GM19193 (cell line): Measurements from ENCODE around the gene TMEM143.

ENCODE experiments used
- POLR2A ChIP-seq: IDR thresholded peaks from 4 replicates; pipeline ENCODE4 v1.6.1; 2011; ENCODE audit not compliant: insufficient read depth, insufficient read length; ENCODE audit errors: extremely low read depth

TMEM143 gene

DNA sequence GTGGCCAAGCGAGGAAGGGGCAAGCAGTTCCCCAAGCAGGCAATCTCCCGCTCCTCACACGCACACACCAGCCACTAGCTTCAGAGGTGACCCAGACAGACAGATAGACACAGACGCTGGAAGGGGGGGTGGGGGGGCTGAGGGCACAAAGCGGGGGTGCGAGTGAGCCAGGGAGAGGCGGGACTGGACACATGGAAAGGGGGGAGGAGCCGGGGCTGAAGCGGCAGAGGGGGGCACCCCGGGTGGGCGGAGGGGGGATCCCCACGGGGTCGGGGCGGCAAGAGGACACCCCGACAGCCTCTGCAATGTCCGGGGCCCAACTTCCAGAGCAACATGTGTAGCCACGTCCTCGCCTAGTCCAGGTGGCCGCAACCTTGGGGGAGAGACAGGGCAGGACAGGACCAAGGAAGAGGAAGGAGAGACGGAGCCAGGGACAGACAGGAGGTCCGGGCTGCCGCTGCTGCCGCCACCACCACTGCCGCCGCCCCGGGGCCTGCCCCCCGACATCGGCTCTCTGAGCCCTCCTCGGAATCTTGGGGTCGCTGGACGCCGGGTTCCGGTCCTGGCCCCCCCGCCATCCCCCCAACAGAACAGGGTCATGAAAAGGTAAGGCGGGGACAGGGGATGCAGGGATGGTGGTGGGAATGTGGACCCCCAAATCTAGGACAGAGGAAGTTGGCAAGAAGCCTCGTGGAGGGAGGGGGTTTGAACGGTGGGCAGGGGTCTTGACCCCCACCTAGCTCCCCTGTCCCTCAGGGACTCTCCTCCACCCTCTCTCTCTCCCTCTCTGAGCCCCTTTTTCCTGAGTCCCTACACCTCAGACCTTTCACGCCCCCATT lies 30.8 kb upstream of the TMEM143 start:
- TF ChIP-seq POLR2A, result no peak

DNA sequence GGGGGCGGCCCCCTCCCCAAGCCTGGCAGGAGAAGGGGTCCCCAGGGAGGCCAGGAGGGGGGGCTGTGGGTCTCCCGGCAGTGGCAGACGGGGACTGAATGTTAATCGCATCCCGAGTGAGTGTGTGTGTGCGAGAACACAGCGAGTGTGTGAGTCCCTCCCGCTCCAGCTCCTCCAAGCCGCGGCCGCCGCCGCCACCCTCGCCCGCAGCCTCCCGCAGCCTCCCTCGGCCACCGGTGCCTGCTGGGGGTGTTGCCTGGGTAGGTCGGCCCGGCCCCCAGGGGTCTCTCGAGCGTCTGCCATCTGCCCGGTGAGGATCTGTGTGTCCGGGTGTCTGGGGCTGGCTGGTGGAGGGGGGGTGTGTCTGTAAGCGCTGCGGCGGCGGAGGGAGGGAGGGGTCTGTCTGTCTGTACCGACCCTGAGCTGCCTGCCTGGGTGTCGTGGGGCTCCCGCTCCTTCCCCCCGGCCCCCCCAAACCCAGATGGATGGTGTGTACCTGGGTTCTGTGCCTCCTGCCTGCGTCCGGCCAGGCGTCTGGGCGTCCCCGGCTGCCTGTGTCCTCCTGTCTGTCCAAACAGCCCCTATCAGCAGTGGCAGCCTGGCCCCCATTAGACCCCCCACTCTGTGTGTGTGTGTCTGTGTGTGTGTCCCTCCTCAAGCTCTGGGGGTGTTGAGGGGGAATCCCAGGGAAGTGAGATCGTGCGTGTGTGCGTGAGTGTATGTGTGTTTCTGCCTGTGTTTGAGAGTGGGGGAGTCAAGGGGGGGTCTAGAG lies 30.0 kb upstream of the TMEM143 start, which contains the start of gene GRIN2D:
TSS of gene GRIN2D (plus strand) at position 110 of the 772 bp plus-strand sequence. CDS start 4,725 bp downstream, outside the sequence.
- TF ChIP-seq POLR2A, result no peak

DNA sequence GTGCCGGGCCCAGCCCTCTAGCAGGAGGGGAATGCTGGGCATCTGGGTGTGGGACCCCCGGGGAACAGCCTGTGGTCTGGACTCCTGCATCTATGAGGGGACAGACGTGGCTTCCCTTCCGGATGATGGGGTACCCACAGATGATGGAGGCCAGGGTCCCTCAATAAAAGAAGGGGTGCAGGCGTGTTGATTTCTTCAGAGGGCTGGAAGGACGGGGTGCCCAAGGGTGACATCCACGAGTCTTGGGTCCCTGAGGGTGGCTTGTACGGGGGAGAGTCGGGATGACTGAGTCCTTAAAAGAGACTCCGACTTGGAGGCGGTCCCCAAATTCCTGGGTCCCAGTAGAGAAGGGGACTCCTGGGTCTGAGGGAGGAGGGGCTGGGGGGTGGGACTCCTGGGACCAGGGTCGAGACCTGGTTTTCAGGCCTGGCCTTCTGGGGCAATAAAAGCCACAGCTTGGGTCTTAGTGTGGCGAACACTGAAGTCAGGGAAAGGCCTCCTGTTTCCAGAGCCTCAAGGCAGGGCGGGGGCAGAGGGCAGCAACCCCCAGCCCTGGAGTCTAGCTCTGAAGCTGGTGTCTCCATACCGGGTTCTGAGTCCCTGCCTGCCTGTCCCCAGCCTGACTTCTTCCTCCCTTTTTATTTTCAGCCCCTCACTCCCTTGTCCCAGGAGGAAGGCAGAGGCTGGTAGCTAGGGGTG lies 29.3 kb upstream of the TMEM143 start:
- TF ChIP-seq POLR2A, result no peak

DNA sequence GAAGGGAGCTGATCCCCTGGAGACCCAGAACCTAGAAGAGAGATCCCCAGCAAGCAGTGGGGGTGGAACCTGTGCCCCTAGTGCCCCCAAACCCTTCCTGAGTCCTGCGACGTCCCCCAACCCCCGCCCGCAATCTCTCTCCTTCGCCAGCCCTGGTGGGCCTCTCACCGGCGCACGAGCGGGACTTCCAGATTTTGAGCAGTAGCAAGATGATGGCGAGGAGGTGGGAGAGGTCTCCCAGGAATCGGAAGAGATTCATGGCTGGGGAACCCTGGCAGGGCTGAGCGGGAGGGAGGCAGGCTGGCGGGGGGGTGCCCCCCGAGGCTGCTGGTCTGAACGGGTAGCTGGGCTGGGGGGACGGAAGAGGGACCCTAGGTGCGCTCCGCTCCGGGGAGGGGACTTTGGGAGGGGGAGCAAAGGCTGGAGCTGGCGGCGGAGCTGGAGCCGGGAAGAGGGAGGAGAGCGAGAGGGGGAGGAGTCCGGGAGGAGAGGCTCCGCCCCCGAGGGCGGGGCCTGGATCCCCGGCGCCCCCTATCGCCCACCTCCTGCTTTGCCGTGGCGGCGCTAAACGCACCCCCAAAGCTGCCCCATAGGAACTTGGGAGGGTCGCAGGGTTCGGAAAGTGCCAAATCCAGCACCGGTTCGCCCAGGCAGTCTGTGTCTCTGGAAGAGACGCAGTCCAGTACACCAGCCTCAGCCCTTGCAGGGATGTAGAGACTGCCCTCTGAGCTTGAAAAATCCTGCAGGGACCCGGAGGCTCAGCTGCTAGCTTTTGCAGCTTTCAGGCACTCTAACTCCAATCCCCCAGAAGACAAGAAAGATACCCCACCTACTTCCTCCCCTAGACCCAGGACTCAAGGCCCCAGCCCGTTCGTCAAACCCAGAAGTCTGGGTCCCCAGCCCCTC lies 27.6 kb upstream of the TMEM143 start, which contains the start of gene KDELR1:
TSS of gene KDELR1 (minus strand) at position 452 of the 906 bp plus-strand sequence. CDS start at position 259, 193 bp downstream.
- peak; percentile 39 for TF ChIP-seq POLR2A

DNA sequence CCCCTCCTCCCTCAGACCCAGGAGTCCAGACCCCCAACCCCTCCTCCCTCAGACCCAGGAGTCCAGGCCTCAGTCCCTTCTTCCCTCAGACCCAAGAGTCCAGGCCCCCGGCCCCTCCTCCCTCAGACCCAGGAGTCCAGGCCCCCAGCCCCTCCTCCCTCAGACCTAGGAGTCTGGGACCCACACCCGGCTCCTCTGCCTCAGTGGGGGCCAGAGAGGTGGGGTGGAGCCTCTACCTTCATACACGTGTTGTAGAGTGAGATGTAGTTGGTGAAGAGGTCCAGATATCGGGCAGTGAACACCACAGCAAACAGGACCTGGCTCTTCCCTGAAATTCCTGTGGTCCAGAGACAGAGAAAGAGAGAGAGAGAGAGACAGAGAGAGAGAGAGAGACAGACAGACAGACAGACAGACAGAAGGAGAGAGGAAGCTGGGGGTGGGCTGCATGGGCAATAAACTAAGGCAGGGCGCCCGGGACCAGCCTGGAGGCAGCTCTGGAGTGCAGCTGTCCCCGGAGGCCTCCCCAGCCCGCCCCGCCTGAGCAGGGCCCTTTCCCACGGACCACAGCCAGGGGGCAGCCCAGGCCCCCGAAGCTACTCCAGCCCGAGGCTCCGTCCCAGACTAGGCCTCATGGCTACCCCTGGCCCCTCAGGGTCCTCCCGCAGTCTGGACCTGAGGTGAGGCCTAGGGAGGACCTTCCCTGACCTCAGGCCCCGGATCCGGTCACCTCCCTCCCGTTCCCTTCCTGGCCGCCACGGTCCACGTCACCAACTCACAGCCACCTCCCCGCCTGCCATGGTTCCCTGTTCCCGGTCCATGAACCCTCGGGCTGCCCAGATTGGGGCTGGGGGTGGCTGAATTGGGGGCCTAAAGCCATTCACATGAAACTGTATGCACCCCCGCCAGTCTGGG lies 26.7 kb upstream of the TMEM143 start:
- TF ChIP-seq POLR2A, result no peak

DNA sequence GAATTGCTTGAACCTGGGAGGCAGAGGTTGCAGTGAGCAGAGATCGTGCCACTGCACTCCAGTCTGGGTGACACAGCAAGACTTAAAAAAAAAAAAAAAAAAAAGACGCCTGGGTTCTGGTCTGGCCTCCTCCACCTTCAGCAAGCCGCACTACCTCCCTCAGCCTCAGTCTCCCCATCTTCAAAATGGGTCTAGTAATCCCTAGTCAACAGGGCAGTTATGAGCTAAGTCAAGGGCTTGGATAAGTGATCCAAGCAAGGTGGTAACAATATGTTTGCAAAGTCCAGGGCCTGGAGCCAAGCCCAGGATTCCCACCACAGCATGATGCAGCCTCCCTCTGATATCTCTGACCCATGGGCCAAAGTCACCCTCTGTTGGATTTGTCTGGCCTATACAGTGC lies 23.2 kb upstream of the TMEM143 start:
- TF ChIP-seq POLR2A, result no peak

DNA sequence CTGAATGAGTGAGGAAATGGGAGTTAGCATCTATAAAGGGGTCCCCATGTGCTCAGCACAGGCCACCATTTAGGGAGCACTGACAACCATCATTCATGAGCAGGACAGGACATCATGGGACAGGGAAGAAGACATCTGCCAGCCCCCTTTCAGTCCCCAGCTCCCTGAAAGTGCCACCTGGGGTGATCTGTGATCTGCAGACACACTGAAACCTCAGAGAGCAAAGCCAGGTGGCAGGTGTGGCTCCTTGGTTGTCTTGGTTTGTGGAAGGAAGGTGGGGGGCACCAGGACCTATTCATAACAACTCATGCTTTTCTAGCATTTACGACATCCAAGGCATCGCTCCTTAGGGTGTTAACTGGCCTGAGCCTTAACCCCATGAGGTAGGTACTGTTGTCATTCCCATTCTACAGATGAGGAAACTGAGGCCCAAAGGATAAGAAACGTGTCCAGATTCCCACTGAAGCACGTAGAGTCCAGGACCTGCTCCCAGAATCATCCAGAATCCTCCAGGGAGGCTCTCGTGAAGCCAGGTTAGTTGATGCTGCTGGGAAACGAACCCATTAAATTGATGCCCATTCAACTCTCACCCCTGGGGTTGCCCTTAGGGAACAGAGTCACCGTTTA lies 21.8 kb upstream of the TMEM143 start:
- TF ChIP-seq POLR2A, result no peak

DNA sequence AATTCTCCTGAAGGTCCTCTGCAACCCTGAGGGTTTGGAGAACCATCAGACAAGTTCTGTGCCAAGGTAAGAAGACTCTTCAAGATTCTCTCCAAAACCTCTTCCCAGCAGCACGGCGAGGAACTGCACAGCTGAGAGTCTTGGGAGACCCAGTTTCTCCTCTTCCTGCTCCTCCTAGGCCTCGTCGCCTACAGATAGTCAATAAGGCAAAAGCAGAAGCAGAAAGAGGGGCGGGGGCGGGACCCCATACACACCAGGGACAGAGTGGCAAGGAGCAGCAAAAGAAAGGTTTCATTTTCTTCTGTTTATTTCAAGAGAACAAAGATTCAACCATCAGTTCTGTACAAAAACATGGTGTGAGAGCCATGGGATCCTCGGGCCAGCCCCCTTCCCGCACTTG lies 18.5 kb upstream of the TMEM143 start:
- no peak for TF ChIP-seq POLR2A

DNA sequence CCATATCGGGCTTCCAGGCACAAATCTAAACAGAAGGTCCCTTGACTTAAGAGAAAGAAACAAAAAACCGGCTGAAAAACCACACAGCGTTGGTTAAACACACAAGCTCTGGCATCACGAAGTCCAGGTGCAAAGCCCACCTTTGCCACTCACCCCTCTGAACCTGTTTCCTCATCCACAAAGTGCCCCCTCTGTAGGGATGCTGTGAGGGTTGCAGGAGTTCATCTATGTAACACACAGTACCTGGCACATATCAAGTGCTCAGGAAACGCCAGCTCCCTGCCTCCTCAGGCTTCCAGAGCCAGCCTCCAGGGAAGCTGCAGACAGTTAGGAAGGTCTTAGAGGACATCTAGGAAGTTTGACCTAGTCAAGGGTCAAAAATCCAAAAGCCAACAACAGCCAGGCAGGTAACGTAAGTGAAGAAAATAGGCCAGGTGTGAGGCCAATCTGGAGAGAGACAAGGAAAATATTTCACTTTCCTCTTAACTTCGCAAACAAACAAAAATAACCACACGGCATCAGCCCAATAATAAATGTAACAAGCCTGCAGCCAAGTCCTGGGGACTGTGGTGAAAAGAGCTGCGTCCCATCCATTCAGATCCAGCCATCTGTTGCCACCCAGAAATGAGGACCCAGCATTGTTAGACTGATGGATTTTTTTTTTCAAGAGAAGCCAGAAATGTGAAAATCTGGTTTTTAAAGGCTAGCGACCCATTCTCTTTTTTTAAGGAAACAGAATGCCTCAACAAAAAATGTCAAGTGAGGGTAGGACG lies 17.6 kb upstream of the TMEM143 start:
- TF ChIP-seq POLR2A, result no peak

DNA sequence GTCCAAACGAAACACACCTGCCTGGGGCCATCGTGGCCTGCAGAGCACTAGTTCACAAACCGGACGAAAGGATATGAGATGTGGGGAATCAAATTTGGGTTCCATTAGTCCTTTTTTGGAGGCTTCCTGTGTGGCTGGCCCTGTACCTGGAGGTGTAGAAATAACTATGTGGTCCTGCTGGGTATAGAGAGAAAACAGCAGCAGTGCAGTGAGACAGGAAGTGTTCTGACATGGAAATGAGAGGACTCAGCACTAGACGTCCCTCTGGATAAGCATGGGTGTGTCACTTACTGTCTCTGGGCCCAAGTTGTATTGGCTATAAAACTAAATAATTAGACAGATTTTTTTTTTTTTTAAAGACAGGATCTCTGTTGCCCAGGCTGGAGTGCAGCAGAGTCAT lies 15.3 kb upstream of the TMEM143 start:
- TF ChIP-seq POLR2A, result no peak

DNA sequence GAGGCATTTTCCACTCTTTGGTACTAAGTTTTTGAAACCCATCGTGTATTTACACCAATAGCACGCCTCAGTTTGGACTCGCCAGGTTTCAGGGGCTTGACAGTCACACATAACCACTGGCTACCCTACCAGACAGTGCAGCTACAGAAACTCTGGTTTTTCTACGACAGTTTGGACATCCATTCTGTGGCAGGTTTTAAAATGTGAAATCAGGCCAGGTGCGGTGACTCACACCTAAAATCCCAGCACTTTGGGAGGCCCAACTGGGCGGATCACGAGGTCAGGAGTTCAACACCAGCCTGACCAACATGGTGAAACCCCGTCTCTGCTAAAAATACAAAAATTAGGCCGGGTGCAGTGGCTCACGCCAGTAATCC lies 14.4 kb upstream of the TMEM143 start:
- no peak for TF ChIP-seq POLR2A

DNA sequence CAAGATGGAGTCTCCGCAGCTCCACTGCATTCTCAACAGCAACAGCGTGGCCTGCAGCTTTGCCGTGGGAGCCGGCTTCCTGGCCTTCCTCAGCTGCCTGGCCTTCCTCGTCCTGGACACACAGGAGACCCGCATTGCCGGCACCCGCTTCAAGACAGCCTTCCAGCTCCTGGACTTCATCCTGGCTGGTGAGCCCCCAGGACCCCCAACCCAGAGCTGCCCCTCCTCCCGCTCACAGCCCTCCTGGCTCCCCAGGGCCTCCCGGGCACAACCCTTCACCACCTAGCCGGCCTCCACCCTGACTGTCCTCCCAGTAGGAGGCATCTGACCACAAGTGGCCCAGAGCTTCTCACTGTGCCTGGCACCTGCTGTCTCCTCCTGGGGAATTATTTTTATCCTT lies 9.8 kb upstream of the TMEM143 start:
- TF ChIP-seq POLR2A, result no peak
